T47D (cell line): ENCODE measurements around the gene AWAT2.
A peak's percentile ranks its signal among the peaks of the same experiment; 100 is the strongest.

ENCODE experiments used
- DNase-seq, 2 experiments: peaks; one replicate each; pipeline versions ENCODE4 v3.0.0 to v3.0.0-alpha.2; 2011 to 2012; ENCODE audit warnings: low read depth in 1 of 2, low spot score in 1 of 2
- JUND ChIP-seq: IDR thresholded peaks from 2 replicates; pipeline ENCODE4 v1.6.1; 2012; ENCODE audit warnings: low read depth
- in situ Hi-C: cut with HindIII; loops from 2 replicates; pipeline ENCODE4 v1.10.0; 2016; ENCODE audit warnings: low sequenced_read_pairs, low pct_unique_long_range_greater_than_20kb

The AWAT2 gene

GRCh38 chrX:70034646-70035045 lies 15.1 kb downstream of the AWAT2 start:
- DNase-seq = no peak
- no peak for TF ChIP-seq JUND
- in situ Hi-C loops = no loop called here

GRCh38 chrX:70033348-70034051 lies 16.2 kb downstream of the AWAT2 start:
- DNase-seq = peak; percentile 9 to 37

GRCh38 chrX:70032792-70033191 lies 16.9 kb downstream of the AWAT2 start:
- TF ChIP-seq JUND = no peak
- in situ Hi-C loops = no loop called here
- DNase-seq = no peak

More at GRCh38 chrX:70033348-70034051, 16.2 kb downstream of the AWAT2 start:
- TF ChIP-seq JUND = no peak
- in situ Hi-C loops = no loop called here

GRCh38 chrX:70030301-70030767 lies 19.4 kb downstream of the AWAT2 start:
- in situ Hi-C loops = no loop called here
- DNase-seq = peak; percentile 14 to 50

GRCh38 chrX:70029863-70030262 lies 19.9 kb downstream of the AWAT2 start:
- TF ChIP-seq JUND = no peak
- DNase-seq = no peak
- in situ Hi-C loops = no loop called here

More at GRCh38 chrX:70030301-70030767, 19.4 kb downstream of the AWAT2 start:
- no peak for TF ChIP-seq JUND

- TF ChIP-seq JUND = no peak
- DNase-seq = no peak
- in situ Hi-C loops = no loop called here
Measured at GRCh38 chrX:70026851-70027200, 22.9 kb downstream of the AWAT2 start.

- no peak for TF ChIP-seq JUND
- DNase-seq = no peak
- in situ Hi-C loops = no loop called here
Measured at GRCh38 chrX:70026112-70026850, 23.5 kb downstream of the AWAT2 start.

GRCh38 chrX:70025464-70025863 lies 24.3 kb downstream of the AWAT2 start:
- no peak for TF ChIP-seq JUND
- DNase-seq = no peak
- in situ Hi-C loops = no loop called here

- no peak for DNase-seq
- in situ Hi-C loops = no loop called here
- TF ChIP-seq JUND = no peak
Measured at GRCh38 chrX:70022616-70023015, 27.1 kb downstream of the AWAT2 start.

GRCh38 chrX:70016513-70016912 lies 33.2 kb downstream of the AWAT2 start:
- DNase-seq = no peak
- TF ChIP-seq JUND = no peak
- in situ Hi-C loops = no loop called here

GRCh38 chrX:70013466-70014381 lies 36.0 kb downstream of the AWAT2 start:
- no peak for TF ChIP-seq JUND

GRCh38 chrX:70012756-70013155 lies 37.0 kb downstream of the AWAT2 start:
- in situ Hi-C loops = no loop called here
- DNase-seq = no peak
- TF ChIP-seq JUND = no peak

More at GRCh38 chrX:70013466-70014381, 36.0 kb downstream of the AWAT2 start:
- in situ Hi-C loops = no loop called here
- DNase-seq = peak in 1 of 2 experiments; percentile 2
